ENCODE data around the gene SEC14L5.

Gene SEC14L5

GRCh38 chr16:4980691-4981090 lies 22.6 kb downstream of the SEC14L5 start:
- Histone ChIP-seq H3K27ac (no peak overlapping the region), H3K4me1 (ENCODE audit: low read depth, poor library complexity, severe bottlenecking) (no peaks in the 10 kb centered on the region), H3K27me3 (ENCODE audit: insufficient read depth, low read depth) (peaks cover 11% of the 10 kb centered on the region), H3K9ac (no peak overlapping the region), H4K20me1 (ENCODE audit: insufficient read depth) (no peaks in the 10 kb centered on the region), H2AFZ (ENCODE audit: low read depth) (no peak overlapping the region), H3K4me3 (IDR thresholded peaks at IDR 0.05; ENCODE audit: insufficient read depth, low read depth, low read length) (no peak overlapping the region), H3K79me2 (ENCODE audit: insufficient read depth, low read depth) (no peaks in the 10 kb centered on the region), H3K36me3 (ENCODE audit: insufficient read depth) (no peaks in the 10 kb centered on the region), H3K4me2 (no peak overlapping the region)
- TF ChIP-seq CTCF (conservative IDR thresholded peaks at IDR 0.05; ENCODE audit: low read depth, low read length), result no peak

GRCh38 chr16:4981473-4981872 lies 23.3 kb downstream of the SEC14L5 start:
- TF ChIP-seq CTCF (conservative IDR thresholded peaks at IDR 0.05; ENCODE audit: low read depth, low read length), result no peak
- no peak overlapping the region for H3K9ac ChIP-seq
- no peaks in the 10 kb centered on the region for H3K4me1 ChIP-seq (ENCODE audit: low read depth, poor library complexity, severe bottlenecking)
- no peak overlapping the region for H3K4me3 ChIP-seq (IDR thresholded peaks at IDR 0.05; ENCODE audit: insufficient read depth, low read depth, low read length)
- no peak overlapping the region for H2AFZ ChIP-seq (ENCODE audit: low read depth)
- no peaks in the 10 kb centered on the region for H3K36me3 ChIP-seq (ENCODE audit: insufficient read depth)
- peaks cover 11% of the 10 kb centered on the region for H3K27me3 ChIP-seq (ENCODE audit: insufficient read depth, low read depth)
- H4K20me1 ChIP-seq (ENCODE audit: insufficient read depth), result no peaks in the 10 kb centered on the region
- H3K4me2 ChIP-seq, result no peak overlapping the region
- no peak overlapping the region for H3K27ac ChIP-seq
- H3K79me2 ChIP-seq (ENCODE audit: insufficient read depth, low read depth), result no peaks in the 10 kb centered on the region

GRCh38 chr16:4982056-4982867 lies 24.1 kb downstream of the SEC14L5 start:
- Histone ChIP-seq H4K20me1 (ENCODE audit: insufficient read depth) (no peaks in the 10 kb centered on the region), H3K79me2 (ENCODE audit: insufficient read depth, low read depth) (no peaks in the 10 kb centered on the region), H3K36me3 (ENCODE audit: insufficient read depth) (no peaks in the 10 kb centered on the region), H3K9ac (no peak overlapping the region), H3K27me3 (ENCODE audit: insufficient read depth, low read depth) (peaks cover 11% of the 10 kb centered on the region), H3K4me1 (ENCODE audit: low read depth, poor library complexity, severe bottlenecking) (no peaks in the 10 kb centered on the region), H2AFZ (ENCODE audit: low read depth) (no peak overlapping the region), H3K4me3 (IDR thresholded peaks at IDR 0.05; ENCODE audit: insufficient read depth, low read depth, low read length) (no peak overlapping the region), H3K27ac (no peak overlapping the region), H3K4me2 (no peak overlapping the region)
- no peak for TF ChIP-seq CTCF (conservative IDR thresholded peaks at IDR 0.05; ENCODE audit: low read depth, low read length)

GRCh38 chr16:4984174-4984990 lies 26.3 kb downstream of the SEC14L5 start:
- H3K27me3 ChIP-seq (ENCODE audit: insufficient read depth, low read depth), result peaks cover 3% of the 10 kb centered on the region; the same call in 1 of the 2 replicates

More at GRCh38 chr16:4984174-4984990, 26.3 kb downstream of the SEC14L5 start:
- no peak overlapping the region for H2AFZ ChIP-seq (ENCODE audit: low read depth)
- no peaks in the 10 kb centered on the region for H3K79me2 ChIP-seq (ENCODE audit: insufficient read depth, low read depth)
- no peaks in the 10 kb centered on the region for H3K4me1 ChIP-seq (ENCODE audit: low read depth, poor library complexity, severe bottlenecking)
- H4K20me1 ChIP-seq (ENCODE audit: insufficient read depth), result no peaks in the 10 kb centered on the region
- no peak overlapping the region for H3K4me3 ChIP-seq (IDR thresholded peaks at IDR 0.05; ENCODE audit: insufficient read depth, low read depth, low read length)
- TF ChIP-seq CTCF (conservative IDR thresholded peaks at IDR 0.05; ENCODE audit: low read depth, low read length), result no peak
- H3K27ac ChIP-seq, result no peak overlapping the region
- no peaks in the 10 kb centered on the region for H3K36me3 ChIP-seq (ENCODE audit: insufficient read depth)
- no peak overlapping the region for H3K4me2 ChIP-seq
- H3K9ac ChIP-seq, result no peak overlapping the region

Data from KMS-11 (cell line).